HG03280 (cell line): ENCODE data around the gene FRMD4A.
A peak's percentile ranks its signal among the peaks of the same experiment; 100 is the strongest.
"Not testable (repeated sequence)": the region's sequence is repeated elsewhere in the genome, so short reads cannot be mapped to it uniquely, and the experiment has no call there.

Experiments used
- ATAC-seq: cut with Tn5 transposase; IDR thresholded peaks from one replicate; pipeline ENCODE4 v1.9.1; 2021; ENCODE audit warnings: mild to moderate bottlenecking, moderate library complexity; ENCODE audit not compliant: unreplicated experiment

FRMD4A gene

DNA sequence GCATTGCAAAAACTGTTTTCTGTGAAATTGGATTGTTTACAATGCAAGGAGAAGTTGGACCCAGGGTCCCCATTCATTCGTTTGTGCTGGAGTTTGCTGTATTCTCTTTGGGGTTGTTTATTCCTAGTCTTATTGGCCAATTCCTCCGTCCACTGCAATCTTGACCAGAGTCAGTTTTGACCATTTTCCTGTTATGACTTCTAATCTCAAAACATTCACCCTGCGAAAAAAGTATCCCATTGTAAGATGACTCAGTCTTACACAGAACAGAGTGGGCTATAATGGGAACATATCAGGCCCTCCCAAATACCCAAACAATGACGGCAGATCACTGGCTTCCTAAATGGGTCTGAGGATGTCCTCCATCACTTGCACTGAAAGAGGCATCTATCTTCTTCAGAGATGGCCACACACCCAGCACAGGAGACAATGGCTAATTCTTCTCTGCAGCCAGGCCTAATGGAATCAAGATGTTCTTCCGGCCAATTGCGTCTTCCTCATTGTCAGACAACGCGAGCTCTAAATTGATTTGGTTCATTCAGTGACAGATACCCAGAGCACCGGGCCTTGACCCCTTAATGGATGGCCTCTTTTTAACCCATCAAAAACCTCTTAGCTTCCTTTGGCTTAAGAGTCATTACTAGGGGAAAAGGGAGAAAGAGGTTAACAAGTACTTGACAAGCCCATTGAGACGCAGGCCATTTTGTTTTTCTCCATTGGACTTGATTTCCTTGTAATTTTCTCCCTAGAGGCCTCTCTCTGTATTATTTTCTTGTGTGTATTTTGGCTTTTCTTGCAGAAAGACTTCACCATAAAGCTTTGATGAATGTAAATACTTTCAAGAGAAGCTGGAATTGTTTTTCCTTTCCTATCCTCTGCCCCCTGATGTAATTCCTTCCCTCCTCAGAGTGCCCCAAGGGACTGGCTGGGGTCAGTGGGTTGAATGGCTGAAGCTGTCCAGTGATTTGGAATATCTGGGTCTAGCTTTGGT lies 614.3 kb downstream of the FRMD4A start:
- no peak for ATAC-seq

DNA sequence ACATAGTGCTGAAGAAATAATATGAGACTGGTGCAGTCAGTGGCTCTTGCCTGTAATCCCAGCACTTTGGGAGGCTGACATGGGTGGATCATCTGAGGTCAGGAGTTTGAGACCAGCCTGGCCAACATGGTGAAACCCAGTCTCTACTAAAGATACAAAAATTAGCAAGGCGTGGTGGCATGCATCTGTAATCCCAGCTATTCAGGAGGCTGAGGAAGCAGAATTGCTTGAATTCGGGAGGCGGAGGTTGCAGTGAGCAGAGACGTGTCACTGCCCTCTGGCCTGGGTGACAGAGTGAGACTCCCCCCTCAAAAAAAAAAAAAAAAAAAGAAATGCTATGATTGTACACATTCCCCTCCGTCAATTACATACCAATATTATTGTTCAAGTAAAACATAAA lies 615.1 kb downstream of the FRMD4A start:
- not testable (repeated sequence) for ATAC-seq

DNA sequence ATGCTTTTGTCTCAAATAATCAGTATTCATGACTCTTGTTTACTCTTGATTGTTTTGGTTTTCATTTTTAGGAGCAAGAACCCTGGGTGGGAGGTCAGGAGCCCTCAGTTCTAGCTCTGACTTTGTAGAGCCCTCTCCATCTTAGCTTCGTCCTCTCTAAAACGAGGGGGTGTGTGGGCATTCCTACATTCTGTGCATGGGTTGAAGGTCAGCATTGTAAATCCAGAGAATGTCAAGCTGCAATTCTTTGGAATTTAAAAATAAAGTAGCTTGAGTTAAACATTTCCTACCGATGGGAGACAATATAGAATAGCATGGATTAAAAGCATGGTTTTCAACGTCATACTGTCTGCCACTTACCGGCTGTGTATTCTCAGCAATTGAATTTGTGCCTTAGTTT lies 615.6 kb downstream of the FRMD4A start:
- ATAC-seq: no peak

DNA sequence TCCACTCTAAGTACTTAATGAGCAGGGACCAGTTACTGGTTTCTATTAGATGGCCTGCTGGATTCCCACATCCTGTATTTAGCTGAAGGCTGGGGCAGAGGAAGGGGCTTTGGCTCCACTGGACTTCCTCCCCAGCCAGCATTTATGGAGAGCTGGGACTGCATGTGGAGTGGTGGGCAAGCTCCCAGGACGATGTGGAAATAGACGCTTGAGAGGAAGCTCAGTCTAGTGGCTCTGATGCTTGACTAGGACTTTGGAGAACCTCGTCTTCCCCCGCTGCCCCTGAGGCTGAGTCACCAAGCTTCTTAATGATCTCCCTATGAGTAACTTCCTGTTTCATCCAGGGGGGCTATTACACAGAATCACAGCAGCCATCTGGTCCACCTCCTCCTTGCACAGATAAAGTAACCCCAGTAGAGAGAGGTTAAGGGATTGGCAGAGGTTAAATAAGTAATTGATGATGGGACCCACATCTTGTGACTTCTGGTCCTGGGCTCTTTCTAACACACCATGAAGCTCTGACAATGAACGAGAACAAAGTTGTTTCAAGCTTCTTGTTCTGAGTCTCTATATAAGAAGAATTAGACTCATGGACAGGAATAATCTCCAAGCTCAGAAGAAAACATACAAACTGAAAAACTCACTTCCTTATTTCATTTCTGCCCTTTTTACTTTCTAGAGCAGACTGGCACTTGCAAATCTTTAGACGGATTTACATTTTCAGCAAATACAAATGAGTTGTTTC lies 617.7 kb downstream of the FRMD4A start:
- ATAC-seq: peak; percentile 70

DNA sequence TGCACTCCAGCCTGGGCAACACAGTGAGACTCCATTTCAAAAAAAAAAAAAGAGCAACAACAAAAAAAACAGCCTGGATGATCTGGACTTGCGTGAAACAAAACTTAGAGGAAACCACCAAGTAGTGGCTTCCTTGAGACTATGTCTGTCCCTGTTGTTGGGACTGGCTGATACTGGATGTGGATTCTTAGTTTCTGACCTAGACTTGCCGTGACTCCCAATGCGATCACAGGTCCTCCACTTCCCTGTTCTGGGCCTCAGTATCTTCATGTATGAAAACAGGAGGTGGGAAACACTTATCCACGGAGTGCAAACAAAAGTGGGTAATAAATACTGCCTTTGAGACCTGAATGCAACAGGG lies 618.3 kb downstream of the FRMD4A start:
- no peak for ATAC-seq

DNA sequence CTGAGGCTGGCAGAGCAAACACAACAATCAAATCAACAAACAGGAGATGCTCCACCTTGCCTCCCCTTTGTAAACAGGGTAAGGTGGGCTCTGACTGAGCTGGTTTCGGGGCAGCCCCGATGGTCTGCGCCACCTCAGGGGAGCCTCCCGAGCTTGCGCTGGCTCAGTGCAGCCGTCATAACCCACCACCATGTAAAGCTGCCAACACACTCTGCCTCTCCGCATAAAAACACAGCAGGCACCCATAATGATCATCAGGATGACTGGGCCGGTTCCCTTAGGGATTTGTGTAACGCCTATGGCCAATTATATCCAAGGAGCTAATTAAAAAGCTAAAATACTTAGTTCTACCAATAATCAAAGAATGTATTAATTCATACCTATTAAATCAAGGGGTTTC lies 619.4 kb downstream of the FRMD4A start:
- no peak for ATAC-seq

DNA sequence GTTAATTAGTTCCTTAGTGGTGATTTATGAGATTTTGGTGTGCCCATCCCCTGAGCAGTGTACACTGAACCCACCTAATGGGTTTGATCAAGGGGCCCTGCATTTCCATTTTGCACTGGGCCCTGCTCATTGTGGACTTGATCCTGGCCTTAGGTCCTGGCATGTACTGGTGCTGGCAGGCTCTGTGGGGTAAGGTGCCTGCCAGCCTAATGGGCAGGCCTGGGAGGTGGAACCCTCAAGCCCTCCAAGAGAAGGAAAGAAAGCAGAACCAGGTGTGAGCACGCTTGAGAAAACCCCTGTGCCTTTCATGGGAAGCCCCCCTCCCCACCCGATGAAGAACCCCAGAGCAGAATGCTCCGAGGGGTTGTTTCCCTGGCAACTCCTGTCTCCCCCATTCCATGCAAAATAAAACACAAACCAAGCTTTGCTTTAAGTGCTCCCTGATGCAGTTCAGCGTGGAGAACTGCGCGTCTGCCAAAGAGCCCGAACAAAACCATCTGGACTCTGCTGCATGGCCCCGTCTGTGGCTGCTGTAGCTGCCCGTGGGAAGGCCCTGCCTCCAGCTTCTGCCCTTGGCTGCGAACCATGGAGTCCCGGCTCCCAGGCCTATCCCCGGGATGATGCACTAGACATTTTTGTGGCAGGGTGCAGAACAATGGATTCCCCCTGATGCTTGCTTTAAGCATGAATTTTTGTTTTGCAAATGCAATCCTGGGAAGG lies 620.6 kb downstream of the FRMD4A start:
- no peak for ATAC-seq

DNA sequence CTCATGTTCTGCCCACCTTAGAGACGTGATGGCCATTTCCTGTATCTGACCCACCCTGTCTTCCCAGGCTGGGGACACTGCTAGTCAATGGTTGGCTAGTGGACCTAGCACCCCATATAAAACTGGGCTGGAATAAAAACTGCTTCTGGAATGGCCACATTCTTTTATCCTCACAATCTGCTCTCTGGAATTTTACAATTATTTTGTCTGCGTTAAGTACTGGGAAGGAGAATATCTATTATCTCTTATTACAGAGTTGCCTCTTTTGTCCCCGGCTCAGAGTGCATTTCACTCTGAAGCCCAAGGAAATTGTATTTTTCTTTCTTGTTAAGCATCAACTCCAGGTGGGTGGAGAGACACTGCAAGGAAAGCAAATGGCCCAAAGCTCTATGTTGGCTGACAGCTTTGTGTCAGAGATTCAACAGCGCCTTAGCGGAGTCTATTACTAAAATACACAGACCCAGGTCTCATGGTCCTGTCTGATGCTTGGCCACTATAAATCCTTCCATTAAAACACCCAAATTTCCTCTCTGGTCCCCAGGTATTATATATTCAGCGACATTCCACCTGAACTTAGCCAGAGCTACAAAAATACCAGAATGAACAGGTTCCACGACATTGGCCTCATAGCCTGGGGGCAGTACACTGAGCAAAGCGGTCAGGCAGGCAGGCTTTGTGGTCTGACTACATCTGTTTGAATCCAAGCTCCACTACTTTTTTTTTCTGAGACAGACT lies 622.3 kb downstream of the FRMD4A start:
- no peak for ATAC-seq

DNA sequence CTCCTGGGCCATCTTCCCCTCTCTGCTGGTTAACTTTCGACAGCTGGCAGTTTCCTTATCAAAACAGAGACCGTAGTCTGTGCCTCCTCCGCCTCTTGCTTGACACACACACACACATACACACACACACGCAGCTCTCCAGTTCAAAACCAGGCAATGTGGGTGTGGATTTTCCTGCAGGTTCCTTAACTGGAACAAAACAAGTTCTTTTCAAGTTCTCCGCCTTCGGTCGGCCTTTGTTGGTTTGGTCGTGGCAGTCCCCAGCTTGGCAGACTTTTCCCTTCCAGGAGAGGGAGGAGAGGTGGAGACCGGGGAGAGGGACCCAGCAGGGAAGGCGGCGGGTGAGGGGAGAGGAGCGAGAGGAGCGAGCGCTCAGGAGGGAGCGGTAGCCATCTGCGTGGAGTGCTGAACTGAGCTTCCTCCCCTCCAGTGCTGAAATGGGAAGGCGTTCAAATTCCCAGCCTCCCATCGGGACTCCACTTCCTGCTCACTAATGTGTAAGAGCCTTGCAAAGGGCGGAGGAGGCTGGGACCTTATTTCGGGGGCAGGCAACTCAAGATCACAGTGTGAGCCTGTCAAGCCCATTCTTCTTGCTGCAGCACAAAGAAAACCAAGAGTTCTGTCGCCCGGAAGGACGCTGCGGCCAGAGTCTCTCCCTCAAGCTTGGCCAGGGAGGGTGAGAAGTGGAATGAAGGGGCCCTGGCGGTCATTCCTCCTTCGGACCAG lies 623.4 kb downstream of the FRMD4A start:
- no peak for ATAC-seq

DNA sequence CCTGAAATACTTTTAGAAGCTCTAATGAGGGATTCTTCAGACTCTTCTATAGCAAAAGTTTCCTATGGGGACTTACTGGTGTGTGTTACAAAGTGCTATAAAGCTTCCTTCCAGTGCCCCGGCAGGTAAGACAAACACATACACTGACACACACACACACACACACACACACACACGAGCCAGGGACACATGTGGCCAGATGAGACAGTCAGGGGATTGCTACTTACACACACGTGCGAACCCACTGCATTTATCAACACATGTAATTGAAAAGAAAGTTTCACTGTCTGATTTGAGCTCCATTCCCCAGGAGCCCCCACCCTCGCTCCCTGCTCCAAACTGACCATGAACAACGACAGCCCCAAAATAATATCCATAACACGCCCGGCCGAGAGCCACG lies 624.1 kb downstream of the FRMD4A start:
- no peak for ATAC-seq

DNA sequence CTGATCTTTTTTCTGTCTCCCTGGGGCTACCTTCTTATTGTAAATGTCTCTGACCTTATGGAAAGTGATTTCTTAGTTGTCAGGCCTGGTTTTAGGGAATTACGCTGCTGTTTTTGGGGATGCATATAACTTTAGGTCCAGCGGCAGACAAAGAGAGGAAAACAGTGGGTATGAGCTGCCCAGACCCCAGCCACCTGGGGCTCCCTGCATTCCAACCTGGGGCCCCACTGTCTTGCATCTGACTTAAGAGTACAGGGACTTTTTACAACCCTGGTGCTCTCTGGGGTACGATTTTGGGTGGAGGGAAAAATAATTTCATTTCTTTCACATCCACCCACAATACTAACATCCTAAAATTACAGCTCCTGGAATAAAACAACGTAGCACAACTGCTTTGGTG lies 624.5 kb downstream of the FRMD4A start:
- no peak for ATAC-seq

DNA sequence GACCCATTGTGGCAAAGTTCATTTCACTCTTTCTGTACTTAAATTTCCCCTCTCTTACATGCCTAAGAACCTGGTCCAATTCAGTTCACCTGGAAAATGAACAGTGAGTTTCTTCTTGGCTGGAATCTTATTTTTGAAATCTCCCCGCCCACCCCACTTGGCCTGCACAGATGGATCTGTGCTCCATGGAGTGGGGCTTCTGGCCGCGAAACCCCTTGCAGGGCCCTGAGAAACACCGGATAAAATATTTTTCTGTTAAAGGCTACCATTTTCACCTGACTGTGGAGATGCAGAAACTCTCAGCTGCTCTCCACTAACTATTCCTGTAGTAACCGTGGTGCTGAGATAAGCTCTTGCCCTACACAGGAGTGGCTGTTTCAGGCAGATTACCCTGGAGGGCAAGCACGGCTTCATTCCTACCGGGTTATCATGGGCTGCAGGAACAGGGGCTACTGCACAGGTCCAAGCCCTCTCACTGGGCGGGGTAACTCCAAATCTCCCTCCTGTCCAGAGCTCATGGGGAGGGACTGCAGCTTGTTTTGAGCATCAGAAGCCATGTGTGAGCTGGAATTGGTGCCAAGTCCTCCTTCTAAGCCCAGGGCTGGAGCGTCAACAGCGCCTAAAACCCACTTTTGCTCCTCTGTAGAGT lies 625.1 kb downstream of the FRMD4A start:
- ATAC-seq: no peak

DNA sequence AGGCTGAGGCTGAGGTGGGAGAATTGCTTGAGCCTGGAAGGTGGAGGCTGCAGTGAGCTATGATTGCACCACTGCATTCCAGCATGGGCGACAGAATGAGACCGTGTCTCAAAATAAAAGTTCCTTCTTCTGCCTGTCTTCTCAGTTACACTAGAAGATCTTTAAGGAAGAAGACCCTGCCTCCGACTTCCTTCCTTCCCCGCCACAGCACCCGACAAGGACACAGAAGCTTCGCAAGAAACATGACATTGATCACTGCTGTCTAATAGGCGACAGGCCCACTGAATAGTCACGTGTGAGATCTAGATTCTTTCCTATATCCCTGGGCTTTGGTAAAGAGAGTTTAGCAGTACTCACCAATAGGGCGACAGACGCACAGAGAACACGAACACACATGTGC lies 625.8 kb downstream of the FRMD4A start:
- no peak for ATAC-seq

DNA sequence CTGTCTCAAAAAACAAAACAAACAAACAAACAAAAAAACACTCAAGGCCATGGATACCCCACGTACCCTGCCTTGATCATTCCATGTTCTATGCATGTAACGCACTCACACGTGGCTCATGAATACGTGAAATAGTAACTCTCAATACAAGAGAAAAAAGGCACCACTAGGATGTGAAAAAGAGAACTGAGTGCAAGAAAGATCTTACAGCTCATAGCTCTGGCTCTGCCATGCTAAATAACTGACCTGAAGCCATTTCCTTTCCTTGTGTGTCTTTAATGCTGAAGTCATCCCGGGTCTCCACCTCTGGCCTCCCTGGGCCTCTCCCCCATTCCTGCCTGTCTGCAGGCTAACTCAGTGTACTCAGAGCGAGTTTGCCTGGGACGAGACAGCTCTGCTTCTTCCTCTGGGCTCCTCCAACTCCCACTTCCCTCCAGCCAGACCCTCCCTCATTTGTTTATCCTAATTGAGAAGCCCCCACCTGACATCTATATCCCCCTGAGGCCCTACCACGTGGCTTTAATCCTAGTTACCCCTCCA lies 626.7 kb downstream of the FRMD4A start:
- no peak for ATAC-seq

DNA sequence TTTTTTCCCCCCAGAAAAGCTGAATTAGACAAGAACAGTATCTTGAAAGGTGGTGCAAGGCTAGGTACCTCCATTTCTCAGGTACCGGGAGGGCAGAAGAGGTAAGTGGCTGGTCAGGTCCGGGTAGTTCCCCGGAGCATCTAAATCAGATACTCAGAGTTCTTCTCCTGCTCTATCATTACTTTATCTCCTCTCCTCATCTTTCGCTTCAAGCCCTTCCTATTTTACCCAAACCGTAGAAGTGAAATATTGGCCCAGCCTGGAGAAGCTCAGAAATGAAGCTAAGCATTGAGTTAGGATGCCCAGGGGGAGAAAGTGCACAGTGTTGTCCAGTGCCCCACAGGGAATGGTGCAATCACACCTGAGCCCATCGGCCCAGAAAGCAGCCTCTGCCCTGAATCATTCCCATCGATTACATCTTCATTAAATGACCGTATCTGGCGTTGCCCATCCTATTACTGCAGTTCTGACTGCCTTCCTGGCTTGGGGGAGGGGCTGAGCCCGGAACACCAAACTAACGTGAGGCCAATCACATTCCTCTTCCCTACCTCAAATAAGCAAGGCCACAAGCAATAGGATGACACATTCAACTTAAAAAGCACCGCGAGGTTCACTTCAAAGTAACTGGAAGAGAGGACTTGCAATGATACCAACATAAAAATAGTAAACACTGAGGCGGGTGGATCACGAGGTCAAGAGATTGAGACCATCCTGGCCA lies 627.5 kb downstream of the FRMD4A start:
- no peak for ATAC-seq

DNA sequence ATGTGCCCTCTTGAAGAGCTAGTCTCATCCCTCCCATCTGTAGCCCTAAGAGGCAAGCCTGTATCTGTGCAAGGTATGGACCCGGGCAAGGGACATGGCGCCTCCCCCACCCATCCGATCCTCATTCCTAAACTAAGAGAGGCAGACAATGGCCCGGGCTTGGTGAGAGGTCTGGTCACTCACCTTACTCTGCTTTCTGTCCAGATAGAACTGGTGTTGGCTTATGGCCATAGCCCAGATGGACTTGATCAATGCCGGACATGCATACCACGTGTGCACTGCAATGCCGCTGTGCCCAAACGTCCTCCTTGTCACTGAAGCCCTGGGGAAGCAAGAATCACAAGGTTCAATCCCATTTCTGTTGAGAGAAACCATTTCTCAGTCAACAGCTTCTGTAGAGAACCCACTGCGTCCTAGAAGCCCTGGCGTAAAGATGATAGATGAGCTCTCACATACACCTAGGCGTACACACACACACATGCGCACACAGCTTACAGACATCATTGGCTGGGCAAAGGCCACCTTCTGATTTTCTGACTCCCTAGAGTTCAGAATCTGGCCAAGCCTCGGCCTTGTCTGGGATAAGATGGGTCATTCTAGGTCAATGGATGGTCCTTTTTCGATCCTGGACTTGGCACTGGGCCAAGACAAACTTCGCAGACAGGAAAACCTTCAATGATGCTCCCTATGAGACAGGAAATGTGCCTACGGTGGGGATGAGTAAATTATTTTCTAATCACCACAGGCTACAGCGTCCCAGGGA lies 629.4 kb downstream of the FRMD4A start:
- no peak for ATAC-seq

DNA sequence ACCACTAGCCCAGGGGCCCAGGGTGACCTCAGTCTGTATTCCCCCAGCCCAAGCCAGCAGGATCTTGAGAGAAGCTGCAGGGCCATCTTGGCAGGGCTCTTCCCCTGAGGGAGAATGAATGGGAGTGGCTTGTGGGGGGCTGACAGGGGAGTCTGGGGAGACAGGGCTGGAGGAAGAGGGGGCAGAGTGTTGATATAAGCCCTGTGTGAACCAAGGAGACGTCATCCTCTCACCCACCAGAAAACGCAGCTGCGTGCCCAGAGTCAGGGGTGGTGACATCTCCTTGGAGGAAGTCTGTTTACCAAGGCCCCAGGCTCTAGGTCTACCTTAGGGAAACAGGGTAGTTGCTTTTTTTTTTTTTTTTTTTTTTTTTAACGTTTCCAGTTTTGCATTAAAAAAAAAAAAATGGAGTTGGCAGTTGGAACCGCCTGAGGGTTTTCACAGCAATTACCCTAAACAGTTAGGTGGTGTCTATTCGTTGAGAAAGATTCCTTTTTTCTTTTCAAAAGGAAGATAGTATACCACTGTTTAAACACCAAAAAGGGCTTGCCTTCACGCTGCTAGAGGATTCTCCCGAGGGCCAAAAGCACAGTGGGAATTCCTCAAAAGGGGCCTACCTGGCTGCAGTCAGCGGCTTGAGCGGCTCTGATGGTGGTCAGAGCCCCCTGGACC lies 630.1 kb downstream of the FRMD4A start:
- ATAC-seq: no peak
